HepG2 (cell line): ENCODE data around the gene AP3D1. TPM values are rescaled to one million over a fixed set of nuclear protein-coding genes. Genes with fewer than 3 reads are reported as not detected.
A peak's percentile ranks its signal among the peaks of the same experiment; 100 is the strongest.

Source experiments
- FOSL2 ChIP-seq: sonication (generic); formaldehyde crosslinking; IDR thresholded peaks from 2 replicates; pipeline ENCODE4 v1.4.0; 2020; ENCODE audit warnings: missing genetic modification reagents
- FOXK2 ChIP-seq: fragments of 450-650 bp; IDR thresholded peaks from 2 replicates; pipeline ENCODE4 v1.6.1; 2016
- HCFC1 ChIP-seq: fragments of 150-350 bp; IDR thresholded peaks from 2 replicates; pipeline ENCODE4 v1.6.1; 2014; ENCODE audit warnings: low read depth, low read length
- HOXA5 ChIP-seq: sonication (generic); formaldehyde crosslinking; IDR thresholded peaks from 2 replicates; pipeline ENCODE4 v1.4.0; 2020; ENCODE audit warnings: missing genetic modification reagents
- SMARCC2 ChIP-seq: fragments of 450-650 bp; IDR thresholded peaks from 2 replicates; pipeline ENCODE4 v1.6.1; 2017; ENCODE audit warnings: antibody characterized with exemption, mild to moderate bottlenecking
- TERF1 ChIP-seq: sonication (generic); formaldehyde crosslinking; IDR thresholded peaks from 2 replicates; pipeline ENCODE4 v1.8.0; 2022; ENCODE audit warnings: mild to moderate bottlenecking, missing genetic modification reagents, moderate library complexity
- polyA plus RNA-seq, 8 experiments: library from polyadenylated mRNA; depleted of rRNA in 3 of 8; stranded (reverse) in 7 of 8; unstranded in 1 of 8; fragments of >200 nt; fragmentation: Illumina TruSeq in 4 of 8; extraction: Trizol in 4 of 8; gene quantifications; 2 replicates each; pipeline versions ENCODE4 v1.2.1 to v1.2.3, GENCODE V29; 2011 to 2016; ENCODE audit warnings: low read depth in 4 of 8, missing spikeins in 1 of 8, mixed read lengths in 1 of 8; ENCODE audit not compliant: insufficient read depth in 1 of 8
- total RNA-seq, 5 experiments: library from RNA; depleted of rRNA; stranded (reverse); fragments of >200 nt; fragmentation: Illumina TruSeq; extraction: Trizol; gene quantifications; 2 replicates each; pipeline ENCODE4 v1.2.3, GENCODE V29; 2016; ENCODE audit warnings: low read depth in 1 of 5
- TF ChIP-seq, protein P1 (sequence below): sonication (generic); formaldehyde crosslinking; IDR thresholded peaks from 2 replicates; pipeline ENCODE4 v1.5.0; 2020; ENCODE audit warnings: mild to moderate bottlenecking, missing genetic modification reagents, borderline replicate concordance
- TF ChIP-seq, protein P2 (sequence below): sonication (generic); formaldehyde crosslinking; IDR thresholded peaks from 2 replicates; pipeline ENCODE4 v1.4.0; 2020; ENCODE audit warnings: missing genetic modification reagents

AP3D1 gene
- total and polyA plus RNA-seq, 2 of the 13 experiments (the other 11 are each of a cell fraction or from before 2014, with no cell fraction given) = 68.0 to 82.6 TPM

DNA sequence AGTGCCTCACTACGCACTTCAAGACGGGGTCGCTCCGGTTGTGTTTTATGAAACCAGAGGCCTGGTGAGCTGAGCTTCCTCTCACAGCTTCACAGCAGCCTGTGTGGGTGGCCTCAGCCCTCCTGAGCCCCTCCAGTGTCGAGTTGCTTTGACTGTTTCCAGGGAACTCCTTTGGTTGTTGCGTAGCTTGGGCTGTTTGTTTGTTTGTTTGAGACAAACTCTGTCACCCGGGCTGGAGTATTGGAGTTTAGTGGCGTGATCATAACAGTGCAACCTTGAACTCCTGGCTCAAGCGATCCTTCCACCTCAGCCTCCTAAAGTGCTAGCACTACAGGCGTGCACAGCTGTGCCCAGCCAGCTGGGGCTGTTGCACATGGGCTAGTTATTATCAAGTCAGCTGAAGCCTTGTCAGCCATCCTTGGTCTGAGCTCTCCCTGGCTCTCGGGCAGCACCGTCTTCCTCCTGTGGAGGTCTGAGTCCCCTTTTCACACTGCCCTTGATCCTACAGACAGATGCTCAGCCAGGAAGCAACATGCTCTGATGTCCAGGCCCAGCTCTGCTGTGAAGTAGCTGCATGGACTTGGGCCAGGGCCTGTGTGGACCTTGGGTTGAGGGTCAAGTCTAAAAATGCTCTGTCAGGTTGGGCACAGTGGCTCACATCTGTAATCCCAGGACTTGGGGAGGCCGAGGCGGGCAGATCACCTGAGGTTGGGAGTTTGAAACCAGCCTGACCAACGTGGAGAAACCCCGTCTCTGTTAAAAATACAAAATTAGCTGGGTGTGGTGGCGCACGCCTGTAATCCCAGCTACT is 22.6 kb upstream of the AP3D1 start (continued):
- TF ChIP-seq, protein P1, sequence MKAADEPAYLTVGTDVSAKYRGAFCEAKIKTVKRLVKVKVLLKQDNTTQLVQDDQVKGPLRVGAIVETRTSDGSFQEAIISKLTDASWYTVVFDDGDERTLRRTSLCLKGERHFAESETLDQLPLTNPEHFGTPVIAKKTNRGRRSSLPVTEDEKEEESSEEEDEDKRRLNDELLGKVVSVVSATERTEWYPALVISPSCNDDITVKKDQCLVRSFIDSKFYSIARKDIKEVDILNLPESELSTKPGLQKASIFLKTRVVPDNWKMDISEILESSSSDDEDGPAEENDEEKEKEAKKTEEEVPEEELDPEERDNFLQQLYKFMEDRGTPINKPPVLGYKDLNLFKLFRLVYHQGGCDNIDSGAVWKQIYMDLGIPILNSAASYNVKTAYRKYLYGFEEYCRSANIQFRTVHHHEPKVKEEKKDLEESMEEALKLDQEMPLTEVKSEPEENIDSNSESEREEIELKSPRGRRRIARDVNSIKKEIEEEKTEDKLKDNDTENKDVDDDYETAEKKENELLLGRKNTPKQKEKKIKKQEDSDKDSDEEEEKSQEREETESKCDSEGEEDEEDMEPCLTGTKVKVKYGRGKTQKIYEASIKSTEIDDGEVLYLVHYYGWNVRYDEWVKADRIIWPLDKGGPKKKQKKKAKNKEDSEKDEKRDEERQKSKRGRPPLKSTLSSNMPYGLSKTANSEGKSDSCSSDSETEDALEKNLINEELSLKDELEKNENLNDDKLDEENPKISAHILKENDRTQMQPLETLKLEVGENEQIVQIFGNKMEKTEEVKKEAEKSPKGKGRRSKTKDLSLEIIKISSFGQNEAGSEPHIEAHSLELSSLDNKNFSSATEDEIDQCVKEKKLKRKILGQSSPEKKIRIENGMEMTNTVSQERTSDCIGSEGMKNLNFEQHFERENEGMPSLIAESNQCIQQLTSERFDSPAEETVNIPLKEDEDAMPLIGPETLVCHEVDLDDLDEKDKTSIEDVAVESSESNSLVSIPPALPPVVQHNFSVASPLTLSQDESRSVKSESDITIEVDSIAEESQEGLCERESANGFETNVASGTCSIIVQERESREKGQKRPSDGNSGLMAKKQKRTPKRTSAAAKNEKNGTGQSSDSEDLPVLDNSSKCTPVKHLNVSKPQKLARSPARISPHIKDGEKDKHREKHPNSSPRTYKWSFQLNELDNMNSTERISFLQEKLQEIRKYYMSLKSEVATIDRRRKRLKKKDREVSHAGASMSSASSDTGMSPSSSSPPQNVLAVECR (CRISPR knock-in tag) = peak; percentile 71; the same call in 1 of the 2 replicates
- TF ChIP-seq HOXA5 (CRISPR knock-in tag) = no peak
- TF ChIP-seq FOSL2 = 0 out of 2 replicates have a peak, but pooled peaks have one; percentile 8
- TF ChIP-seq SMARCC2 = no peak
- TF ChIP-seq HCFC1 = no peak
- TF ChIP-seq FOXK2 = no peak
- TF ChIP-seq, protein P2, sequence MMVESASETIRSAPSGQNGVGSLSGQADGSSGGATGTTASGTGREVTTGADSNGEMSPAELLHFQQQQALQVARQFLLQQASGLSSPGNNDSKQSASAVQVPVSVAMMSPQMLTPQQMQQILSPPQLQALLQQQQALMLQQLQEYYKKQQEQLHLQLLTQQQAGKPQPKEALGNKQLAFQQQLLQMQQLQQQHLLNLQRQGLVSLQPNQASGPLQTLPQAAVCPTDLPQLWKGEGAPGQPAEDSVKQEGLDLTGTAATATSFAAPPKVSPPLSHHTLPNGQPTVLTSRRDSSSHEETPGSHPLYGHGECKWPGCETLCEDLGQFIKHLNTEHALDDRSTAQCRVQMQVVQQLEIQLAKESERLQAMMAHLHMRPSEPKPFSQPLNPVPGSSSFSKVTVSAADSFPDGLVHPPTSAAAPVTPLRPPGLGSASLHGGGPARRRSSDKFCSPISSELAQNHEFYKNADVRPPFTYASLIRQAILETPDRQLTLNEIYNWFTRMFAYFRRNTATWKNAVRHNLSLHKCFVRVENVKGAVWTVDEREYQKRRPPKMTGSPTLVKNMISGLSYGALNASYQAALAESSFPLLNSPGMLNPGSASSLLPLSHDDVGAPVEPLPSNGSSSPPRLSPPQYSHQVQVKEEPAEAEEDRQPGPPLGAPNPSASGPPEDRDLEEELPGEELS (CRISPR knock-in tag) = peak; percentile 83
- no peak for TF ChIP-seq TERF1
